Activated CD8-positive, alpha-beta T cell treated with anti-CD3 and anti-CD28 coated beads for 36 hours (primary cell): Measurements from ENCODE around the gene DNAJB2. TPM values are rescaled to one million over a fixed set of nuclear protein-coding genes. Genes with fewer than 3 reads are reported as not detected.

ENCODE experiments used
- ATAC-seq: fragments of 200-7000 bp; cut with Tn5 transposase; one replicate; pipeline ENCODE4 v1.10.0; 2021; ENCODE audit warnings: mild to moderate bottlenecking, moderate library complexity
- CTCF ChIA-PET: fragments of 350-600 bp; sonication (Branson Sonifier 250); formaldehyde crosslinking; loops from one replicate; lab custom pipeline; 2021; ENCODE audit warnings: antibody characterized with exemption; lab: Charles Lee
- POLR2A ChIA-PET: fragments of 350-600 bp; sonication (Branson Sonifier 250); formaldehyde crosslinking; loops from one replicate; lab custom pipeline; 2021; ENCODE audit warnings: antibody characterized with exemption; lab: Charles Lee
- DNase-seq: peaks from one replicate; pipeline ENCODE4 v3.0.0-alpha.2; 2020
- H3K27ac Mint-ChIP-seq: one replicate; pipeline ENCODE4 v1.8.0; 2021; ENCODE audit warnings: mild to moderate bottlenecking, mixed read lengths
- H3K27me3 Mint-ChIP-seq: one replicate; pipeline ENCODE4 v1.8.0; 2021; ENCODE audit warnings: mixed read lengths
- H3K36me3 Mint-ChIP-seq: one replicate; pipeline ENCODE4 v1.8.0; 2021; ENCODE audit warnings: low read depth, mixed read lengths
- H3K4me1 Mint-ChIP-seq: one replicate; pipeline ENCODE4 v1.8.0; 2021; ENCODE audit warnings: low read depth, mixed read lengths
- H3K4me3 Mint-ChIP-seq: one replicate; pipeline ENCODE4 v1.8.0; 2021; ENCODE audit warnings: mild to moderate bottlenecking, moderate library complexity, mixed read lengths
- H3K9me3 Mint-ChIP-seq: one replicate; pipeline ENCODE4 v1.8.0; 2021; ENCODE audit warnings: mixed read lengths
- intact Hi-C: fragments of 100-400 bp; cut with micrococcal nuclease; formaldehyde crosslinking; loops from one replicate; pipeline ENCODE4 v1.10.0; 2022
- total RNA-seq, 2 experiments: library from RNA; stranded (reverse); gene quantifications; one replicate each; pipeline ENCODE4 v1.2.3, GENCODE V29; 2021
- TF ChIP-seq, protein P1 (sequence below): fragments of 200-600 bp; IDR thresholded peaks from one replicate; pipeline ENCODE4 v1.8.0; 2022; ENCODE audit warnings: antibody characterized with exemption, mild to moderate bottlenecking

The DNAJB2 gene
- total RNA-seq, 2 experiments from 2014 or later: 61.8 to 63.3 TPM

DNA sequence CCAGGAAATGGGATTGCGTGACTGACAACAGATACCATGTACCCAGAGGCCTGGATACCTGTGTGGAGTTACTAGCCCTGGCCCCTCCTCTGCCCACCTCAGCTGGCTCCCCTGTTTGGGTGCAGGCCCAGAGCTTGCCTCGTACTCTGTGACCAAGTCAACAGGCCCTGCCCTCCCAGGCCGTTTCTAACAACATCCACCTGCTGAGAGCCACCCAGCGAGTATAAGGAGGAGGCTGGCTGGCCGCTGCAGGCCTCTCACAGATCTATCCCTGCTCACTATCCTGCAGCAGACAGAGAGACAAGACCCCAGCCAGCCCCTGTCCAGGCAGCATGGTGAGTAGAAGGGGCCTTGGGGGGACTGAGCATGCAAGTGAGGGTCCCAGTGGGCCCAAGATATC lies 12.9 kb upstream of the DNAJB2 start:
- Mint-ChIP-seq H3K36me3 (no peaks in the 10 kb centered on the region), H3K4me1 (peaks cover 2% of the 10 kb centered on the region), H3K27ac (no peak overlapping the region), H3K4me3 (no peak overlapping the region), H3K27me3 (peaks cover 1% of the 10 kb centered on the region), H3K9me3 (no peaks in the 10 kb centered on the region)
- DNase-seq (no peak), ATAC-seq (no peak)
- ChIA-PET CTCF (interaction anchor here (1.9 to 2.2 kb wide), 2 partner anchors 11 to 32 kb away, joined by 6 to 11 read pairs; no protein-coding TSS in a partner anchor), POLR2A (interaction anchor here (2.6 kb wide), 1 partner anchor 11 kb away, joined by 13 read pairs; the partner anchor contains the start of gene TUBA4A)
- TF ChIP-seq, protein P1, sequence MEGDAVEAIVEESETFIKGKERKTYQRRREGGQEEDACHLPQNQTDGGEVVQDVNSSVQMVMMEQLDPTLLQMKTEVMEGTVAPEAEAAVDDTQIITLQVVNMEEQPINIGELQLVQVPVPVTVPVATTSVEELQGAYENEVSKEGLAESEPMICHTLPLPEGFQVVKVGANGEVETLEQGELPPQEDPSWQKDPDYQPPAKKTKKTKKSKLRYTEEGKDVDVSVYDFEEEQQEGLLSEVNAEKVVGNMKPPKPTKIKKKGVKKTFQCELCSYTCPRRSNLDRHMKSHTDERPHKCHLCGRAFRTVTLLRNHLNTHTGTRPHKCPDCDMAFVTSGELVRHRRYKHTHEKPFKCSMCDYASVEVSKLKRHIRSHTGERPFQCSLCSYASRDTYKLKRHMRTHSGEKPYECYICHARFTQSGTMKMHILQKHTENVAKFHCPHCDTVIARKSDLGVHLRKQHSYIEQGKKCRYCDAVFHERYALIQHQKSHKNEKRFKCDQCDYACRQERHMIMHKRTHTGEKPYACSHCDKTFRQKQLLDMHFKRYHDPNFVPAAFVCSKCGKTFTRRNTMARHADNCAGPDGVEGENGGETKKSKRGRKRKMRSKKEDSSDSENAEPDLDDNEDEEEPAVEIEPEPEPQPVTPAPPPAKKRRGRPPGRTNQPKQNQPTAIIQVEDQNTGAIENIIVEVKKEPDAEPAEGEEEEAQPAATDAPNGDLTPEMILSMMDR: no peak
- intact Hi-C loops: no loop called here

DNA sequence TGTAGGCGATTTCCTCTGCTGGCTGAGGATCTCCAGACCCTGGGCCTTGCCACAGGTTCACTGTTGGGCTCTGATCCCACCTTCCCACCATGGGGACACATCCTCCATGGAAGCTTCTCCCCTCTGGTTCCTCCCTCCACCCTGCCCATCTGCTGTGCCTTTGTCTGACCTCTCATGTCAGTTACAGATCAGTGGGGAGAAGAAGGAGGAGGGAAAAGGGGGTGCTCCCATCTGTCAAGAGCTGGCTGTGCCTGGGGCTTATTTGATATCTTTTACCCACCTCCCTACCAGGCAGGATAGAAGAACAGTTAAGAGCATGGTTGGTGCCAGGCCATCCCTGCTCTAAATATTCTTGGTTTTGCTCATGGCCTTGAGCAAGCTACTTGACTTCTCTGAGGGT lies 12.3 kb upstream of the DNAJB2 start:
- ATAC-seq: no peak
- POLR2A ChIA-PET: interaction anchor here (1.1 to 2.6 kb wide), 2 partner anchors 9 to 12 kb away, joined by 3 to 13 read pairs; partner anchors contain the start of gene TUBA4A
- Mint-ChIP-seq H3K27ac (no peak overlapping the region), H3K27me3 (no peaks in the 10 kb centered on the region), H3K9me3 (no peaks in the 10 kb centered on the region), H3K36me3 (no peaks in the 10 kb centered on the region), H3K4me1 (no peaks in the 10 kb centered on the region), H3K4me3 (no peak overlapping the region)
- CTCF ChIA-PET: interaction anchor here (0.6 to 2.2 kb wide), 3 partner anchors 11 to 111 kb away, joined by 3 to 11 read pairs (median 6); no protein-coding TSS in a partner anchor
- intact Hi-C loops: no loop called here
- TF ChIP-seq, protein P1: no peak
- DNase-seq: no peak

DNA sequence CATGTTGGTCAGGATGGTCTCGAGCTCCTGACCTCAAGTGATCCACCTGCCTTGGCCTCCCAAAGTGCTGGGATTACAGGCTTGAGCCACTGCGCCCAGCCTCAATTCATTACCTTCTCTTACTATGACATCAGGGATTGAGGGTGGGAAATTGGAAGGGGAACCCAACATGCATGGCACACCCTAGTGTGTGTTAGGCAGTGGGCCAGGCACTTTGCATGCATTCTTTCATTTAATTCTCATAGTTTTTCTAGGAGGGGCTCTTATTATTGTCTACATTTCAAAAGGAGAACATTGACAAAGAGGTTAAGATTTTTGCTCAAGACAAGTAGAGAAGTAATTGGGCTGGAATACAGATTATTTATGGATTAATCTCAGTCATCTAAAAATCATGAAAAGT lies 10.9 kb upstream of the DNAJB2 start:
- DNase-seq: no peak

DNA sequence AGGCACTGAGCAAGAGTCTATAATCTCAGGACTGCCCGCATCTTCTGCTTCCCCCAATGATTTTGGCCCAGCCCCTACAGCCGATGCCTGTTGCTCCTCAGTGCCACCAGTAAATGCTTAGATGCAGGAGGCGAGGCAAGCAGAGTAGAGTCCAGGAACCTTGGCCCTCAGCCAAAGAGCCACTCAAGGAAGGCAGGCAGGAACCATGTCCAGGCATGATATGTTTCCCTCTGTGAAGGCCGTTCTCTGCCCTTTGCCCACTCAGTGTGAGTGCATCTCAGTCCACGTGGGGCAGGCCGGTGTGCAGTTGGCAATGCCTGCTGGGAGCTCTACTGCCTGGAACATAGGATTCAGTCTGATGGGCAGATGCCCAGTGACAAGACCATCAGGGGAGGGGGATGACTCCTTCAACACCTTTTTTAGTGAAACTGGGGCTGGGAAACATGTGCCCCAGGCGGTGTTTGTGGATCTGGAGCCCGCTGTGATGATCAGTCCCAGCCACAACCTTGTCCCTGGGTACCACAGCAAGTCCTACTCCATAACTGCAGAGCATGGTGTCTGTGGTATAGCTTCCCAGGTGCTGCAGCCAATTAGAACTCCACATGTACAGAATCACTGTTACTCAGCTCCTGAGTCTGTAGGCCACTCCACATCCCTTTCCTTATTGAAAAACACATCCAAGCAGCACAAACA lies 9.7 kb upstream of the DNAJB2 start:
- Mint-ChIP-seq H3K4me3 (no peak overlapping the region), H3K9me3 (no peaks in the 10 kb centered on the region), H3K4me1 (peaks cover 4% of the 10 kb centered on the region), H3K27me3 (no peaks in the 10 kb centered on the region), H3K36me3 (no peaks in the 10 kb centered on the region), H3K27ac (no peak overlapping the region)
- intact Hi-C loops: no loop called here
- POLR2A ChIA-PET: interaction anchor here (0.6 to 0.7 kb wide), 2 partner anchors 8 to 24 kb away, joined by 3 read pairs; partner anchors contain the start of gene STK16
- TF ChIP-seq, protein P1: no peak
- DNase-seq (no peak), ATAC-seq (no peak)
- CTCF ChIA-PET: interaction anchor here (1.7 kb wide), 1 partner anchor 29 kb away, joined by 5 read pairs; no protein-coding TSS in a partner anchor

More for the DNA sequence above, 10.9 kb upstream of the DNAJB2 start:
- Mint-ChIP-seq H3K36me3 (no peaks in the 10 kb centered on the region), H3K27me3 (no peaks in the 10 kb centered on the region), H3K4me1 (no peaks in the 10 kb centered on the region), H3K9me3 (no peaks in the 10 kb centered on the region), H3K4me3 (no peak overlapping the region), H3K27ac (no peak overlapping the region)
- ChIA-PET CTCF (interaction anchor here (1.6 kb wide), 1 partner anchor 9 kb away, joined by 4 read pairs; no protein-coding TSS in a partner anchor), POLR2A (no interaction called here)
- no peak for ATAC-seq
- TF ChIP-seq, protein P1: no peak
- intact Hi-C loops: no loop called here

DNA sequence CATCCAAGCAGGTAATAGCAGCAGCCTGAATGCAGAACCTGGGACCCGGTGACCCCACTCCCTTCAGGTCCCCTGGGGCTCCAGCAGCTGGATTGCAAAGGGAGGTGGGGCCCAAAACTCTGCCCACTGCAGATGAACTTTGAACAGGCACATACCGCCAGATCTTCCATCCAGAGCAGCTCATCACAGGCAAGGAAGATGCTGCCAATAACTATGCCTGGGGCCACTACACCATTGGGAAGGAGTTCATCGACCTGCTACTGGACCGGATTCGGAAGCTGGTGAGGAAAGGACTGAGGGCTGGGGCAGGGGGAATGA lies 9.2 kb upstream of the DNAJB2 start:
- no peaks in the 10 kb centered on the region for H3K27me3 Mint-ChIP-seq
- TF ChIP-seq, protein P1: no peak
- no peak for ATAC-seq
- H3K27ac Mint-ChIP-seq: no peak overlapping the region
- POLR2A ChIA-PET: interaction anchor here (0.7 kb wide), 1 partner anchor 8 kb away, joined by 3 read pairs; no protein-coding TSS in a partner anchor
- CTCF ChIA-PET: interaction anchor here (1.7 kb wide), 1 partner anchor 29 kb away, joined by 5 read pairs; no protein-coding TSS in a partner anchor
- intact Hi-C loops: no loop called here
- H3K4me1 Mint-ChIP-seq: peaks cover 4% of the 10 kb centered on the region
- no peaks in the 10 kb centered on the region for H3K9me3 Mint-ChIP-seq
- DNase-seq: no peak
- no peak overlapping the region for H3K4me3 Mint-ChIP-seq
- H3K36me3 Mint-ChIP-seq: no peaks in the 10 kb centered on the region
